Right cardiac atrium (tissue), 5 donors: ENCODE data around the gene GCN1. TPM values are rescaled to one million over a fixed set of nuclear protein-coding genes. Genes with fewer than 3 reads are reported as not detected.

ENCODE experiments used
- ATAC-seq, 2 donors: fragments of 200-7000 bp; cut with Tn5 transposase; one replicate each; pipeline versions ENCODE4 v1.8.0 to v1.9.1; 2020; ENCODE audit warnings: moderate library complexity in 2 of 2, mild to moderate bottlenecking in 1 of 2
- DNase-seq, 3 donors: peaks; one replicate each; pipeline ENCODE4 v3.0.0-alpha.2; 2020
- H3K27ac ChIP-seq: one replicate; pipeline ENCODE4 v1.5.1; 2013; ENCODE audit warnings: mild to moderate bottlenecking, low read length, control low read depth, moderate library complexity
- H3K27me3 ChIP-seq: one replicate; pipeline ENCODE4 v1.6.1; 2013; ENCODE audit not compliant: control insufficient read depth, insufficient read depth
- H3K4me1 ChIP-seq: one replicate; pipeline ENCODE4 v1.6.1; 2013; ENCODE audit warnings: low read length; ENCODE audit not compliant: control insufficient read depth, insufficient read depth
- H3K4me3 ChIP-seq: one replicate; pipeline ENCODE4 v1.5.1; 2013; ENCODE audit warnings: low read length, control low read depth
- H3K9me3 ChIP-seq: one replicate; pipeline ENCODE4 v1.6.1; 2013; ENCODE audit warnings: low read length; ENCODE audit not compliant: control insufficient read depth
- WGBS: extraction: QIAGEN DNeasy Blood & Tissue Kit; methylation state at CpG from one replicate; pipeline ENCODE4 v1.1.7; 2013; 5-methylcytosine and 5-hydroxymethylcytosine counted together
- intact Hi-C, 4 donors: fragments of 100-400 bp; cut with DNase I; formaldehyde crosslinking; loops; one replicate each; pipeline versions ENCODE4 v1.11.0 to v1.14.0; 2022 to 2023
- polyA plus RNA-seq: library from polyadenylated mRNA; stranded (reverse); fragments of 200-250 nt; gene quantifications from one replicate; pipeline ENCODE4 v1.2.3, GENCODE V29; 2013
- total RNA-seq, 4 donors: library from RNA; stranded (reverse); fragmentation: NEBNext Ultra II Directional; extraction: Animal tissue kit (Norgen Biotek cat#: 25700); gene quantifications; one replicate each; pipeline ENCODE4 v1.2.1, GENCODE V29; 2021
- donor health status: healthy with polysubstance abuse.
- donor health status: DM: no; HTN: yes; CAD: no.
- donor health status: DM: no; HTN: no; CAD: no.
- donor health status: DM: no; HTN: yes; CAD: no; lungs with severe emphysema.
- donor health status: DM: yes; HTN: yes; CAD: no.

Gene GCN1
- total and polyA plus RNA-seq, 5 donors = 10.6 to 41.4 (median 34.7) TPM

DNA sequence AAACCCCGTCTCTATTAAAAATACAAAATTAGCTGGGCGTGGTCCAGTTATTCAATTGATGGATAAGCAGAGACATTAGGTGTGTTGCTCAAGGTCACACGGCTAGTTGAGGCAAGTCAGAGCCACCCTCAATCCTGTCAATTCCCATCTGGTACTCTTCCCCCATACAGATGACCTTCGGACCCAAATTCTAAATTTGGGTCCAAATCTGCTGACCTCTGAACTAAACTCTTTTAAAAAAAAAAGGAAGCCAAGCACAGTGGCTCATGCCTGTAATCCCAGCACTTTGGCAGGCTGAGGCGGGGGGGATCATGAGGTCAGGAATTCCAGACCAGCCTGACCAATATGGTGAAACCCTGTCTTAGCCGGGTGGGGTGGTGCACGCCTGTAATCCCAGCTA is 23.9 kb downstream of the GCN1 start:
- intact Hi-C loops = no loop called here
- 90% methylated on average over 7 of the region's 7 CpGs for WGBS
- DNase-seq = no peak

DNA sequence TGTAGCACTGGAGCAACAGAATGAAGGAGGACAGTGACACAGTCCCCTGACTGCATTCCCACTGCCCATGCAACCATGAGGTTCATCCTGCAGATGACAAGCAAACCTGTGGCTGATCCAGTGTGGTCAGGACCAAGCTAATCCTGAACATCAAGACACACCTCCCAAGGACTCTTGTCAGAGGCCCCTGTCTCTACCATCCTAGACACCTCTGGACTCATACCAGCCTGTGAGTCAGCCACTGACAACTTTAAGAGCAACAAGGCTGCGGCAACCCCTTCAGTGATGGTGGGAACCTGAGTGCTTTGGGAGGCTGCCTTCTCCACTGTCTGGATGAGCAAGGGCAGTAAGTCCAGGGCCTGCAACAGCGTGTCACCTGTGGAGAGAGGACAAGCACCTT is 24.6 kb downstream of the GCN1 start:
- 86% methylated on average over 2 of the region's 2 CpGs for WGBS
- DNase-seq (no peak), ATAC-seq (no peak)
- Histone ChIP-seq H3K27me3 (no peaks in the 10 kb centered on the region), H3K4me1 (no peaks in the 10 kb centered on the region), H3K4me3 (no peak overlapping the region), H3K27ac (no peak overlapping the region), H3K9me3 (no peaks in the 10 kb centered on the region)
- intact Hi-C loops = no loop called here

More for the DNA sequence above, 23.9 kb downstream of the GCN1 start:
- H3K9me3 ChIP-seq = no peaks in the 10 kb centered on the region
- H3K27ac ChIP-seq = no peak overlapping the region
- no peaks in the 10 kb centered on the region for H3K27me3 ChIP-seq
- no peak overlapping the region for H3K4me3 ChIP-seq
- no peak for ATAC-seq
- H3K4me1 ChIP-seq = no peaks in the 10 kb centered on the region

DNA sequence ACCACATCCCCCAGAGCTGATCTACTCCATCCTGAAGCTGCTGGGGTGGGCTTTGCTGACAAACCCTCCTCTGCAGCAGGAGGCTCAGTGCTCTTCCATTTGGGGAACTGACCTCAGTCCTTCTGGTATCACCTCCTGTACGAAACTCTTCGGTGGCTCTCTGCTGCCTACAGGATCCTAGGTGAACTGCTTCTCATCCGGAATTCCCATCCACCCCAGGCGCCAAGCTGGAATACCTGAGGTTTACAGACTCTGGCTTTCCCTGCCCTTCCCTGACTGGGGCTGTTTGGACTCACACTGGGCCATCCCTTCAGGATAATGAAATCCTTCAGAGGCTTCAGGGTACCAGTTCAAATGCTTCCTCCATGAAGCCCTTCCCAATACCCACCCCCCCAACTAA is 26.2 kb downstream of the GCN1 start:
- intact Hi-C loops = no loop called here
- Histone ChIP-seq H3K27me3 (no peaks in the 10 kb centered on the region), H3K9me3 (no peaks in the 10 kb centered on the region), H3K4me3 (no peak overlapping the region), H3K27ac (no peak overlapping the region), H3K4me1 (no peaks in the 10 kb centered on the region)
- DNase-seq (no peak), ATAC-seq (no peak)
- WGBS = 95% methylated on average over 4 of the region's 4 CpGs

DNA sequence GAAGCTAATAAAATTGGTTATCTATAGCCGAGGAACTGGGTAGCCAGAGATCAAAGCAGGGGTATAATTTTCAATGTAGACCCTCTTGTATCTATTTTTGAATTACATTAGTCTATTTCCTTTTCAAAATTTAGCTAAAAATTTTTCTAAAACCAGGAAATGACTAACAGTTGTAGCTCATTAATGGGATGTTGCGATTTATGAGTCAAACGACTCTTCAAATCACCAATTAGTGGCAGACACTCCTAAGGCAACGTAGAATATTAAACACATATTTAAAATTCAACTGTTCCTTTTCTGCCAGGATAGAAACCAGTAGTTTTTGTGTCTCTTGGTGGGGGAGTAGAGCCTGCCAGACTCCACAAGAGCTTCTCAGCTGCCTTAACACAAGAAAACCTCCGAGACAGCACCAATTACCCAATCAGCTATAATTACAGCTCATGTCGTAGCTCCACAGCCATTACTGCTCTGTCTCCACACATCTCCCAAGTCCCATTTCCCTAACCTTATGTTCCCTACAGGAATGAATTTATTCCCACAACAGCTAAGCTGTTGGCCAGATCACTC is 26.9 kb downstream of the GCN1 start:
- H3K27me3 ChIP-seq = no peaks in the 10 kb centered on the region
- H3K4me3 ChIP-seq = no peak overlapping the region
- ATAC-seq (no peak), DNase-seq (no peak)
- no peaks in the 10 kb centered on the region for H3K9me3 ChIP-seq
- WGBS = 88% methylated on average over 6 of the region's 6 CpGs
- H3K27ac ChIP-seq = no peak overlapping the region
- H3K4me1 ChIP-seq = no peaks in the 10 kb centered on the region
- intact Hi-C loops = no loop called here

DNA sequence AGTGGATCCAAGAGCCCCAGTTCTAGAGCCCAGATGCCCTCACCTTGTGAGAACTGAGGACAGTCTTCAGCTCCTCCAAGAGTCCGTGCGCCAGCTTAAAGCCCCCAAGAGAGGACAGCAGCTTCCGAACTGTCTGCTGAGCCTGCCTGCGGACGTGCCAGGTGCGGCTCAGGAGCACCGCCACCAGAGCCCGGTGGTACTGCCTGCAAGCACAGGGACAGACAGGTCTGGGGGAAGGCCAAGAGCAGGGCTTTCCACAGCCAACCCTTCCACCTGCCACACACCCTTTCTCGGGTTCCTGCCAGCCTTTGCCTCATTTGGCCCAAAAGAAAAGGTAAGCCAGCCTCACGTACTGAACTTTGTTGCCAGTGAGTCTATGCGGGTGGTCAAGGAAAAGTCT is 30.2 kb downstream of the GCN1 start:
- no peaks in the 10 kb centered on the region for H3K27me3 ChIP-seq
- no peak overlapping the region for H3K4me3 ChIP-seq
- 93% methylated on average over 11 of the region's 11 CpGs for WGBS
- H3K27ac ChIP-seq = no peak overlapping the region
- intact Hi-C loops = no loop called here
- H3K9me3 ChIP-seq = no peaks in the 10 kb centered on the region
- no peaks in the 10 kb centered on the region for H3K4me1 ChIP-seq
- ATAC-seq (no peak), DNase-seq (no peak)

DNA sequence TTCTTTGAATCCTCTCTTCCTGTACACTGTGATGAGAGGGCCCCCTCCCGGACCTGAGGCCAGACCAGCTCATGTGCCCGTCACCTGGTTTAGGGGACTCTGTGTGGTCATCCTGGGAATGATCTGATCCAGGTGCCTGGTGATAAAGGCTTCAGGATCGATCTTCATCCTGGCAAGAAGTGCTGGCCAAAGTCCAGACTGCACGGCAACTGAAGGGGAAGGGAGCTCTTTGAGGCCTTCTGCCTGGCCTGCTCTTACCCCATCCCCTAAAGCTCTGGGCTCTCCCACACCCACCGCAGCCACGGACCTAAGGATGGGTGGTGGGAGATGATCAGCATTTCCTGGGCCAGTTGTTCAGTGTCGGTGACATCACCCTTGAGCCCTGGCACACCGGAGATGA is 31.8 kb downstream of the GCN1 start:
- Histone ChIP-seq H3K4me3 (no peak overlapping the region), H3K4me1 (no peaks in the 10 kb centered on the region), H3K27ac (no peak overlapping the region), H3K9me3 (no peaks in the 10 kb centered on the region), H3K27me3 (no peaks in the 10 kb centered on the region)
- intact Hi-C loops = no loop called here
- no peak for DNase-seq
- 83% methylated on average over 8 of the region's 8 CpGs for WGBS
- no peak for ATAC-seq

DNA sequence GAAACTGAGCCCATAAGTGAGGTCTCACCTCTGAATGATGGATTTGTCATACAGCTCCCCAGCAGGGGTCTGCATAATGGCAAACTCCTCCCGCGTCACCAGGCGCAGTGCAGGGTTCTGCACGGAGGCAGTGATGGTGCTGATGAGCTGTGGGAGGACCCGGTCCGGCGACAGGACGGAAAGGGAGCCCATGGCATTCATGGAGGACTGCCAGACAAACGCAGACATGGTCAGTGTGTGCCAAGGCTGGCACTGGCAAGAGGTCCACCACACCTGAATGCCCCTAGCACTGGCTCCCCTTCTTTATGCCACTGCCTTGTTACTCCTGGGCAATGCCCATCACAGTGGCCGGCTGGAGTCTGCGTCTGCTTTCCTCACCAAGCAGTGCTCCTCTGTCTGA is 32.7 kb downstream of the GCN1 start:
- ATAC-seq (no peak), DNase-seq (no peak)
- no peak overlapping the region for H3K27ac ChIP-seq

DNA sequence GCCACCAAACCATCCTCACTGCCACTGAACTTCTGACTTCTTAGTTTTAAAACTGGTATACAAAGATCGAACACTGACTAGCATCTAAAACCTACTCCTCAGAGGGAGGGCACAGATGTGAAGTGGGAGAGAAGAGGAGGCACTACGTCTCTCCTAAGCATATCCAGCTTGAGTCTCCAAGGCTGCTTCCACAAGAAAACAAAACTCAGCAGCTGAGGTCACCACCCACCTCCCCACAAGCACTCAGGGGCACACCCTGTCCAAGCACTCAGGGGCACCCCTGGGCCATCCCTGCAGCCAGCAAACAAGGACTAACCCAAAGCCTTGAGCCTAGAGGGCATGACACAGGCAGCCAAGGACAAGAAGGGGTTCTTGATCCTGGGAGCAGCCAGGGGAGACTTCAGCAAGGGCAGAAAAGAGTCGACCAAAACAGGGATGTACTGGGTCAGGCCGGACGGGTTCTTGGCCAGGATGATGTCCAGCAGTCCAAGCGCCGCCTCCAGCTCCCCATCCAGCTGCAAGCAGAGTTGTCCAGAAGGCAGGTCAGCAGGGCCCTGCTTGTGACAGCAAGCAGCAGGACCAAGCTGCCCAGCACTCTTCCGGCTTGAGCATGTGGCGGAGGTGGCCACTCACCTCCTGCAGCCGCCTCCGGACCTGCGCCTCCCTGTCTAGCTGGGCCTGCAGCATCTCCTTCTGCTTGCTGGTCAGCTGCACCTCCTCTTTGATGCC is 34.8 kb downstream of the GCN1 start:
- Histone ChIP-seq H3K9me3 (no peaks in the 10 kb centered on the region), H3K4me3 (no peak overlapping the region), H3K27me3 (no peaks in the 10 kb centered on the region), H3K27ac (no peak overlapping the region), H3K4me1 (no peaks in the 10 kb centered on the region)
- intact Hi-C loops = no loop called here
- peak; percentile 22 for ATAC-seq
- 86% methylated on average over 12 of the region's 12 CpGs for WGBS
- DNase-seq = peak in 1 of 3 donors; percentile 71

More for the DNA sequence above, 32.7 kb downstream of the GCN1 start:
- intact Hi-C loops = no loop called here
- WGBS = 93% methylated on average over 11 of the region's 11 CpGs
- no peak overlapping the region for H3K4me3 ChIP-seq
- no peaks in the 10 kb centered on the region for H3K9me3 ChIP-seq
- no peaks in the 10 kb centered on the region for H3K27me3 ChIP-seq
- H3K4me1 ChIP-seq = no peaks in the 10 kb centered on the region

DNA sequence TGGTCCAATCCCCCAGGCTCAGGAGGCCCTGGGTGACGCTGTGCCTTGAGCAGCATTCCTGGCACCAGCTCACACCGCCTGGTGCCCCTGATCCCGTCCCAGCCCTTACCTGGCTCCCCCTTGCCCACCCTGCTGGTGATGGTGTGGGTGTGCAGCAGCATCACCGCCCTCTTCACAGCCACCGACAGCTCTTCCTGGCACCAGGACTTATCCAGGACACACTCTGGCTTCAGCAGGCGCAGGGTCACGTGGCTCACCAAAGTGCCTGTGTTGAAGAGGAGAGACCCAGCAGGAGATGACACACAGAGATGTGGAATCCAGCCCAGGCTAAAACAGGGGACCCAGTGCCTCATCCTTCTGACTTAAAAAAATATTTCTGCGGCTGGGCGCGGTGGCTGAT is 36.2 kb downstream of the GCN1 start:
- intact Hi-C loops = no loop called here

DNA sequence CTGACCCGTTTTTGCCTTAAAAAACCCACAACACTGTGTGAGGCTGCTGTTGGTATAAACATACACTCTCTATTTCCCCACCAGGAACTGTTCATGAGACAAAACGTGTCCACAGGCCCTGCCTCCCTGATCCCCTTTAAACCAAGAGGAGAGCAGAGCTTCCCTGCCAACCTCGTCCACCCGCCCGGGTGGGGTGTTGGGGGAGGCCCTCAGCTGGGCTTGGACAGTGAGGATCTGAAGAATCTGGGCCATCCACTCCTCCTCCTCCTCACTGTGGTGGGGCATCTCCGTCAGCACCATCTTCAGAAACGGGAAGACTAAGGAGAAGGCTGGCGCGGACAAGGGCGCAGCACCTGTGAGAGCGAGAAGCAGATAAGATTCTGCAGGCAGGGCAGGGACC is 36.8 kb downstream of the GCN1 start:
- Histone ChIP-seq H3K27me3 (no peaks in the 10 kb centered on the region), H3K4me3 (no peak overlapping the region), H3K9me3 (no peaks in the 10 kb centered on the region), H3K27ac (no peak overlapping the region), H3K4me1 (no peaks in the 10 kb centered on the region)
- ATAC-seq = no peak
- WGBS = 89% methylated on average over 11 of the region's 11 CpGs
- DNase-seq = no peak
- intact Hi-C loops = no loop called here

More for the DNA sequence above, 36.2 kb downstream of the GCN1 start:
- no peak overlapping the region for H3K4me3 ChIP-seq
- ATAC-seq = no peak
- no peak overlapping the region for H3K27ac ChIP-seq
- DNase-seq = no peak
- no peaks in the 10 kb centered on the region for H3K27me3 ChIP-seq
- WGBS = 96% methylated on average over 10 of the region's 10 CpGs
- H3K4me1 ChIP-seq = no peaks in the 10 kb centered on the region
- no peaks in the 10 kb centered on the region for H3K9me3 ChIP-seq

DNA sequence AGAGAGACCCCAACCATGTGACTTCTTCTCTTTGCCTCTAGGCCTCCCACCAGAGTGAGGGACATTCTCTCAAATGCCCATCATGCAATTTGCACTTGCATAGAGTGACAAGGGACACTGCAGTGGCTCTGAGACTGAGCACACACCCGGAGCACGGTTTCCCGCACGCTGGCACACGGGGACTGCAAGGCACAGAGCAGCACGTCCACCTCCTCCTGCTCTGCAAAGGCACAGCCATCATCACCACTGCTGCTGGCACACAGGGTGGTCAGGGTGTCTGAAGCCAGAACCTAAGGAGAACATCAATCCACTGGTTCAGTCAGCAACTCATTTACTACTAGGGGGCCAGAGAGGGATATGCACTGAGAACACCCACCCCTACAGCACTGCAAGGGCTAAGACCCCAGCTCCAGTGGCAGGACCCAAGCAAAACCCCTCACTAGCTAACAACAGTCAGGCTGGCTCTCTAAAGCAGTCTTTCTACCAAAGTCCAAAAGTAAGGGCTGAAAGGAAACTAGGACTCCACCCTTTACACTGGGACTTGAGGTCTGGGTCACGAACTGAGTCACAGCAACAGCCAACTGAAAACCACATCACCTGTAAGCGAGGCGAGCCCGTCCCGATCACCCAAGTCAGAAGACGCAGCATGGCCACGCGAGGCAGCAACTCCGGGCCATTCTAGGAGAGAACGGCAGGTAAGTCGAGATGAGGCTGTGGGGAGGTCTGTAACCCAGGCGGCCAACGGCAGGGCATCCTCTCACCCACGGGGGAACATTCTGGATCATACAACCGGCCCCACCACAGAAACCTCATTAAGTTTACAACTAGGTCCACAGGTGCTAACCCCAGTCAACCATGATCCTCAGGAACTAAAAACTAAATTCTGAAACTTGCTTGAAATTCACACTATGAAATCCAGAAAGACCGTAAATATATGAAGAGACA is 37.9 kb downstream of the GCN1 start:
- intact Hi-C loops = no loop called here
- Histone ChIP-seq H3K9me3 (no peaks in the 10 kb centered on the region), H3K27ac (no peak overlapping the region), H3K4me1 (no peaks in the 10 kb centered on the region), H3K27me3 (no peaks in the 10 kb centered on the region), H3K4me3 (no peak overlapping the region)
- DNase-seq (no peak), ATAC-seq (no peak)
- WGBS = 93% methylated on average over 22 of the region's 22 CpGs
